ENCODE results near the gene CALHM6. TPM values are rescaled to one million over a fixed set of nuclear protein-coding genes. Genes with fewer than 3 reads are reported as not detected.

The CALHM6 gene
- total RNA-seq, 1 experiment from 2014 or later: not detected

GRCh38 chr6:116483616-116484015, 22.4 kb downstream of the CALHM6 start:
- Mint-ChIP-seq H3K4me1 (ENCODE audit: low read depth, unreplicated experiment) (no peaks in the 10 kb centered on the region), H3K9me3 (ENCODE audit: unreplicated experiment) (no peaks in the 10 kb centered on the region), H3K27me3 (ENCODE audit: insufficient read depth, unreplicated experiment) (peaks cover 14% of the 10 kb centered on the region), H3K36me3 (ENCODE audit: insufficient read depth, unreplicated experiment) (no peaks in the 10 kb centered on the region), H3K27ac (ENCODE audit: unreplicated experiment) (no peak overlapping the region), H3K4me3 (ENCODE audit: unreplicated experiment) (no peak overlapping the region)
- POLR2A ChIA-PET: no interaction called here
- no TSS peak for BruUV-seq (replicated peaks)
- CTCF ChIA-PET: no interaction called here
- Histone ChIP-seq H3K27me3 (replicated peaks; ENCODE audit: control insufficient read depth, insufficient read depth, low read length) (no peaks in the 10 kb centered on the region), H3K4me3 (ENCODE audit: low read depth, low read length) (no peak overlapping the region), H3K36me3 (ENCODE audit: control insufficient read depth, insufficient read depth, low read length) (no peaks in the 10 kb centered on the region), H3K9me3 (no peaks in the 10 kb centered on the region), H3K4me1 (no peaks in the 10 kb centered on the region)
- DNase-seq: no peak
- TF ChIP-seq, protein P1, sequence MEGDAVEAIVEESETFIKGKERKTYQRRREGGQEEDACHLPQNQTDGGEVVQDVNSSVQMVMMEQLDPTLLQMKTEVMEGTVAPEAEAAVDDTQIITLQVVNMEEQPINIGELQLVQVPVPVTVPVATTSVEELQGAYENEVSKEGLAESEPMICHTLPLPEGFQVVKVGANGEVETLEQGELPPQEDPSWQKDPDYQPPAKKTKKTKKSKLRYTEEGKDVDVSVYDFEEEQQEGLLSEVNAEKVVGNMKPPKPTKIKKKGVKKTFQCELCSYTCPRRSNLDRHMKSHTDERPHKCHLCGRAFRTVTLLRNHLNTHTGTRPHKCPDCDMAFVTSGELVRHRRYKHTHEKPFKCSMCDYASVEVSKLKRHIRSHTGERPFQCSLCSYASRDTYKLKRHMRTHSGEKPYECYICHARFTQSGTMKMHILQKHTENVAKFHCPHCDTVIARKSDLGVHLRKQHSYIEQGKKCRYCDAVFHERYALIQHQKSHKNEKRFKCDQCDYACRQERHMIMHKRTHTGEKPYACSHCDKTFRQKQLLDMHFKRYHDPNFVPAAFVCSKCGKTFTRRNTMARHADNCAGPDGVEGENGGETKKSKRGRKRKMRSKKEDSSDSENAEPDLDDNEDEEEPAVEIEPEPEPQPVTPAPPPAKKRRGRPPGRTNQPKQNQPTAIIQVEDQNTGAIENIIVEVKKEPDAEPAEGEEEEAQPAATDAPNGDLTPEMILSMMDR (IDR thresholded peaks at IDR 0.05; ENCODE audit: insufficient read depth in 1 of 2, low read depth in 1 of 2, low read length in 1 of 2, severe bottlenecking in 1 of 2, unreplicated experiment in 1 of 2): no peak
- intact Hi-C loops (cut with micrococcal nuclease; ENCODE audit: unreplicated experiment): no loop called here

GRCh38 chr6:116485559-116486184, 24.5 kb downstream of the CALHM6 start:
- intact Hi-C loops (cut with micrococcal nuclease; ENCODE audit: unreplicated experiment): no loop called here
- no peaks in the 10 kb centered on the region for H3K4me1 Mint-ChIP-seq (ENCODE audit: low read depth, unreplicated experiment)
- TF ChIP-seq, protein P1 (IDR thresholded peaks at IDR 0.05; ENCODE audit: insufficient read depth in 1 of 2, low read depth in 1 of 2, low read length in 1 of 2, severe bottlenecking in 1 of 2, unreplicated experiment in 1 of 2): no peak
- BruUV-seq (replicated peaks): no TSS peak
- H3K27me3 ChIP-seq (replicated peaks; ENCODE audit: control insufficient read depth, insufficient read depth, low read length): no peaks in the 10 kb centered on the region
- no peaks in the 10 kb centered on the region for H3K4me1 ChIP-seq
- H3K4me3 Mint-ChIP-seq (ENCODE audit: unreplicated experiment): no peak overlapping the region
- ChIA-PET CTCF (no interaction called here), POLR2A (no interaction called here)
- peaks cover 25% of the 10 kb centered on the region for H3K27me3 Mint-ChIP-seq (ENCODE audit: insufficient read depth, unreplicated experiment)
- no peak overlapping the region for H3K27ac Mint-ChIP-seq (ENCODE audit: unreplicated experiment)
- H3K36me3 Mint-ChIP-seq (ENCODE audit: insufficient read depth, unreplicated experiment): no peaks in the 10 kb centered on the region
- no peaks in the 10 kb centered on the region for H3K9me3 ChIP-seq
- no peak for DNase-seq
- H3K4me3 ChIP-seq (ENCODE audit: low read depth, low read length): no peak overlapping the region
- peaks cover 7% of the 10 kb centered on the region for H3K9me3 Mint-ChIP-seq (ENCODE audit: unreplicated experiment)
- no peaks in the 10 kb centered on the region for H3K36me3 ChIP-seq (ENCODE audit: control insufficient read depth, insufficient read depth, low read length)

DNA sequence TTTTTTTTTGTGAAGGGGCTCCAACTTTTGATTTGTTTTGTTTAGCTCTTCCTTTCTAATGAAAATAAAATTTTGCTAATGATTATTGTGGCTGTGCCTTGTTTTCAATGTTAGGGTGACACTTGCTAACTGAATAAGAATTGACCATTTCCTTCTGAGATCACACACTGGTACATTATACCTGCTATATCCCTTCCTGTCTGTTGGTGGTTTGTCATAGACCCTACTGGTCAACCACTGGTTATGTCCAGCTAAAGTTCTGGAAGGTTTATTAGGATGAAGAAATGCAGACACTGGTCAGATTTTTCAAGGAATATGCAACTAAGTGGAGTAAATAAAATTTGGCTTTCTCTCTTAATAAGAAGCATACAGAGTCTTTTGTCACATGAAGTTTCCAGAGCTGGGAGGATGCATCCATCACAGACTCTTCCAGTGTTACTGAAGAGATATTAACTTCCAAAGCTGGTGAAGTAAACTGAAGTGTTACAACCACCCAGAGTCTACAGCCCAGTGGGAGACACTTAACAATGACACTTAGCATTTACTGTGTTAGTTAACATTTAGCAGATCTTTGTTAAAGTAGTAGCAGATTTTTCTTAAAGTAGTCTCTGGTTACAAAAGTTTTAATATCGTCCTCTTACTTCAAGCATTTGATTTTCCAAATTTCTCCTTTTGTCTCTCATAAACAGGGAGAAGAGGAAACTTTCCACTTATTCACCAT, 30.6 kb downstream of the CALHM6 start:
- Mint-ChIP-seq H3K27ac (ENCODE audit: unreplicated experiment) (no peak overlapping the region), H3K27me3 (ENCODE audit: insufficient read depth, unreplicated experiment) (peaks cover 13% of the 10 kb centered on the region), H3K36me3 (ENCODE audit: insufficient read depth, unreplicated experiment) (no peaks in the 10 kb centered on the region), H3K4me1 (ENCODE audit: low read depth, unreplicated experiment) (no peaks in the 10 kb centered on the region), H3K4me3 (ENCODE audit: unreplicated experiment) (no peak overlapping the region), H3K9me3 (ENCODE audit: unreplicated experiment) (peaks cover 9% of the 10 kb centered on the region)
- H3K36me3 ChIP-seq (ENCODE audit: control insufficient read depth, insufficient read depth, low read length): no peaks in the 10 kb centered on the region
- H3K9me3 ChIP-seq: no peaks in the 10 kb centered on the region
- ChIA-PET POLR2A (no interaction called here), CTCF (no interaction called here)
- H3K27me3 ChIP-seq (replicated peaks; ENCODE audit: control insufficient read depth, insufficient read depth, low read length): no peaks in the 10 kb centered on the region
- H3K4me1 ChIP-seq: no peaks in the 10 kb centered on the region
- intact Hi-C loops (cut with micrococcal nuclease; ENCODE audit: unreplicated experiment): no loop called here
- TF ChIP-seq, protein P1 (IDR thresholded peaks at IDR 0.05; ENCODE audit: insufficient read depth in 1 of 2, low read depth in 1 of 2, low read length in 1 of 2, severe bottlenecking in 1 of 2, unreplicated experiment in 1 of 2): no peak
- BruUV-seq (replicated peaks): no TSS peak
- DNase-seq: no peak
- no peak overlapping the region for H3K4me3 ChIP-seq (ENCODE audit: low read depth, low read length)
